CD4-positive, alpha-beta T cell treated with Interleukin-6 for 4 hours (primary cell): ENCODE measurements around the gene EHD1.

Source experiments
- DNase-seq: peaks from one replicate; pipeline ENCODE4 v3.0.0-alpha.2; 2020; ENCODE audit warnings: mixed read lengths

The EHD1 gene

DNA sequence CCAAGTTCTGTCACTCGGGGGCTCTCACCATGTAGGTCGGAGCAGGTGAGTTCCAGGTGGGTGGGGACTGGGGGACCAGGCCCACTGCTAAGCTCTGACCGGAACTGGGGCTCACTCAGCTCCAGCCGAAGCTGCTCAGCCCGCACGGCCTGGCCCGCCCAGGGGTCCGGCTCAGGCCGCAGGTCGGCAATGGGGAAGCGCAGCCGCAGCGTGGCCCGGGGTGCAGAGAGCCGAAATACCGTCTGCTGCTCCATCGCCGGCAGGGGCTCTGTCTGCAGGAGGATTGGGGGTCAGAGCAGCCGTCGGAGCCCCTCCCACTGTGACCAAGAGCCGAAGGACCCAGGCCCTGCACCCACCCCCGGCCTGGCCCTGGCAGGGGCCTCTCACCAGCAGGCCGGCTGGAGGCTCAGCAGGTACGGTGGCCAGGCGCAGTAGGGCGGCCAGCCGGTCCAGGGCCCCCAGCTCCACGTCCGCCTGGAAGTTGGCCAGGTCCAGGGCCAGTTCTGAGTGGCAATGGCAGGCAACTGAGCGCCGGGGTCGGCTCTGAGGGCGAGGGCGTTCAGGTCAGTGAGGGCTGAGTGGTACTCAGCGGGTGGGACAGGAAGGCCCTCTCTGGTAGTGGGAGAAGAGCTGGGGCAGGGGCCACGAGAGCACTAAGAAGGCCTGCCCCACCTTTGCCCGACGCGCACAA lies 31.4 kb upstream of the EHD1 start:
- DNase-seq = no peak

DNA sequence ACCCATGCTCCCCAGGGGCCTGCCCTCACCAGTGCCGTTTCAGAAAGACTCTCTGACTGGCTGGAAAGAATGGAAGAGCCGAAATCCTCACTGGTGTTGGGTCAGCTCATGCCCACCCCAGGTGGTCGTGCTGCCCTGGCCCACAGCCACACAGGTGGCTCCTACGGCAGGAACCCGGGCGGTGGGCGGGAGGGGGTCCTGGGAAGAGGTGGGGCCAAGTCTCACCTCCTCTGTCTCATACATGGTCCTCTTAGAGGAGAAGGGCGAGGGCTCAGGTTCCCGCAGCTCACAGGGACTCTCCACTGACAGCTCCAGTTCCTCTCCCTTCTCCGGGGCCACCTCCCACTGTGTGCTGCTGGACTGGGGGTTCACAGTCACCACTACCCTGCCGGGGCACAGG lies 30.3 kb upstream of the EHD1 start:
- no peak for DNase-seq

DNA sequence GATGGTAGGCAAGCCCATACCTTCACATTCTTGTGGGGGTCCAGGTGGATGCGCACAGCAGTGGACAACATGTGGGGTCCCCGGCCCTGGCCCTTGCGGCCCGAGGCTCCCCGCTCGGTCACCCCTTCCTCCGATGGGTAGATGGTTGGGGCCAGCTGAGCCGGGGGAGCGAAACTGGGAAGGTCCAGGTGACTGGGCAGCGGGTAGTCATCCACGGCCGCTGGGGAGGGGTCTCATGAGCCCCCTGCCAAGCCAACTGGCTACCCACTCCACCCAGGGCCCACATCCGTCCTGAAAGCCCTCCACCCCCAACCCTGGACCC lies 27.9 kb upstream of the EHD1 start:
- DNase-seq = no peak

DNA sequence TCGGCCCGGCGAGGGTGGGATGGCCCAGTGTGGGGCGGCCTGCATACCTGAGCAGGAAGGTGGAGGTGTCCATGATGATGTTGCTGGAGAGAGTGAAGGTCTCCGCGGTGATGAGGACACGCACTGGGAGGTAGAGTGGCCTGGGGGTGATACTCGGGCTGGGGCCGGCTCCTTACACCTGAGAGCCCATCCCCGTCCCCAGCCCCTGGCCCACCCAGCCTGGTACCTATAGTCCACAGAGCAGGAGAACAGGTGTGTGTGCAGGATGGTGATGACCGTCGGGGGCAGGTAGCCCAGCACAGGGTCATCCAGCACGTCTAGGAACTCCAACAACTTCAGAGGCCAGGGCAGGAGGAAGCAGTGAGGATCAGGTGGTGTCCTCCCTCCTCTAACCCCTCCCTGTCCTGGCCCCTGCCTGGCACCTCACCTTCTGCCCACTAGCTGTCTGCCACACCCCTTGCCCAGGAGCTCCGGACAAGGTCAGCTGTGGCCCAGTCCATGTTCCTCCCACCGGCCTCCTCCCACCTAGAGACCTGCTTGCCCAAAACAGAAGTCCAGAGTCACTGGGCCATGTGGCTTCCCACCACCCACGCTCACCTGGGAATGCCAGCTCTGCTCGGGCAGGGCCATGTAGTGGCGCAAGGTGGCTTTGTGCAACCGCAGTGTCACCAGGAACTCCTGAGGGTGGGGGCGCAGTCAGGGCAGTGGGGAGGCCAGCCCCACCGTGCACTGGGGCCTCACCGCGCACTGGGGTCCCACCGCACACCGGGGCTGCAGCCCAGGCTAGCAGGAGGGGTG lies 27.3 kb upstream of the EHD1 start:
- no peak for DNase-seq

DNA sequence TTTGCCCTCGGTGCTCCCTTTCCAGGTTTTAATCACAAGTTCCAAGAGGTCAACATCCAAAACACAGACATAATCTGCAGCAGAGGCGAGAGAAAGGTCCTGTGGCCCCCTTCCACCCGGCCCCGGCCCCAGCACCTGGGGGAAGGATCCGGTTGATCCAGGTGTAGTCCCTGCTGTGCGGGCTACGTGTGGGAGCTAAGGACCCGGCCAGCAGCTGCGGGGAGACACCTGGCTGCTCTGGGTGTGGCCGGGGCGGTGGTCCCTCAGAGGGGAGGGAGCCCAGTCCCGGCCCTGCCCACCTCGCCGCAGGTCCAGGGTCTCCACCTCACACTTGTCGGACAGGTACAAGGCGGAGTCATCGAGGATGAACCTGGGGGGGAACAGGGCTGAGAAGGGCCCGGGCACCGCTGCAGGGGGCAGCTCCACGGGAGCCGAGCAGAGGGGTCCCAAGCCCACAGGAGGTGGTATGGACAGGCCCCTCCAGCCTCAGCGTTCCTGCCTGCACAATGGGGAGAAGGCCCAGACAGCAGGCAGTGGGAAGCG lies 24.9 kb upstream of the EHD1 start:
- no peak for DNase-seq

DNA sequence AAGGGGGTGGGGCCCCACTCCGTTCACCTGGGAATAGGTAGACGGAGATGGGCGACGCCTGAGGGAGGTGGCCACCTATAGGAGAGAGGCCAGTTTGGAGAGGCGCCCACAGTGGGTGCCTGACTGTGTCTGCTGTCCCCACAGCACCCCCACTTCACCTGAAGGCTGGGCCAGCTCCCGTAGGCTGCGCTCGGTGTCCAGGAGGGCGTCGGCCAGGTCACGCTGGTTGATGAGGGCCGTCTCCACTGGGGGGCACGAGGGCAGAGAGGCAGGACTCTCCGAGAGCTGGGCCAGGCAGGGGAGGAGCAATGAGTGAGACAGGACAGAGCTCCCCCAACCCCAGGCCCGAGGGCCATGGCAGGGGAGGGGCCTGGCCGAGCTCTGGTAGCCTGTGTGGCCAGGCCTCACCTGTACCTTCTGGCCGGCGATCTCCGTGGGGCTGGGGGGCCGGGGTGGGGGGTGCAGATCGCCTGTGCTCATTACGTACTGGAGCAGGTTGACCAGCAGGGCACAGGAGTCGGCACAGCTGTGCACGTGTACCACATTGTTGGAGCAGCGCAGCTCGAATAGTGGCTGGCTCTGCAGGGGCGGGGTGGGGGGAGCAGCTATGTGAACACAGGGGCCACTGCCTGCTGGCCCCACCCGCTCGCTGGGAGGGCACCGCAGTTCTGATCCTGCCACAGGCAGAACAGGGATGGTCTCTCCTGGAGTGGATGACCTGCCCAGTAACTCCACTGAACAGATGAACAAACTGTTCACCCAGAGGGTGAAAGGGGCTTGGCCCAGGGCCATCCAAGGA lies 23.9 kb upstream of the EHD1 start:
- DNase-seq = no peak

DNA sequence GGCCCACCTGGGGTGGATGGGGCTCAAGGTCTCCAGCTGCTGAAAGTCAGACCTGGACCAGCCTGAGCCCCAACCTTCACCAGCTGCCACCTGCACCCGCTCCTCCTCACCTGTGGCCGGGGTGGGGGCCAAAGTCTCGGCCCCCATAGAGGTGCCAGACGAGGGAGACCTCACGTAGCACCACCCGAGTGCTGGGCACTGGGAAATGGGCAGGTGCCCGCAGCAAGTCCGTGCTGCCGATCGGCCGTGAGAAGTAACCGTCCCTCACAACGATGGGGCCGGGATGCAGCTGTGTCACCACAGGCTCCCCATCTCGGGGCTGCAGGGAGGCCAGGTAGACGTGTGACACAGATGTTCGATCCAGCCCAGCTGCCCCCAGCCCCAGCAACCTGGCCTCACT lies 22.4 kb upstream of the EHD1 start:
- DNase-seq = no peak

DNA sequence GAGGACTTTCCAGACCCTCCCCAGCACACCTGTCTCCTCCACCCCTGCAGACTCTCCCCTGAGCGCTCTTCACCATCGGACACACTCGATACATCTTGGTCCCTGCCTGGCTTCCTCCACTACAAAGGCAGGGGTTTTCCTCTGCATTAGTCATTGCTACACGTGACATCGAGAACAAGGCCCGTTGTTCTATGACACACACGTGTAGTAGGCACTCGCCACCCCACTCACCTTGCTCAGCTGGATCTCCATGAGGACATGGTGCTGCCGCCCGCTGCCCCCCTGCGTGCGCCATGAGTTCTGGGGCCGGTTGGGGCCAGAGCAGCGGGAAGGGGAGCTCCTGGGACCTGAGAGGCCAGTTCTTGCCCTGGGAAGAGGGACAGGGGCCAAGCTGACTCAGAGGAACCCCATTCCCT lies 21.9 kb upstream of the EHD1 start:
- peak; percentile 70 for DNase-seq

DNA sequence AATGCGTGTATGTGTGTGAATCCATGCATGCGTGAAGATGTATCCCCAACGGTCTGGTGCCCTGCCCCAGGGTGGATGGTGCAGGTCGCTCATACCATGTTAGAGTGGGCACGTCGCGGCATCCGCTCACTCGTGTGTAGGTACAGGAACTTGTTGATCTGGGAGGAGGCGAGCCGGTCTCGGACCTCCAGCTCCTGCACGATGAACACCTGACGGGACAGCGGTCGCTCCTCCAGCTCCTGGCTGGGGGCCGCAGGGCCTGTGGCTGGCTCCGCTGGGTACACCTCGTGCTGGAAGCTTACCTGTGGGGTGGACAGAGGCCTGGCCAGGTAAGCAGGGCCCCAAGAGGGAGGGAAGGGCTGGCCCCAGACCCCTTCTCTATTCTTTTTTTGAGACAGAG lies 20.1 kb upstream of the EHD1 start:
- DNase-seq = no peak

DNA sequence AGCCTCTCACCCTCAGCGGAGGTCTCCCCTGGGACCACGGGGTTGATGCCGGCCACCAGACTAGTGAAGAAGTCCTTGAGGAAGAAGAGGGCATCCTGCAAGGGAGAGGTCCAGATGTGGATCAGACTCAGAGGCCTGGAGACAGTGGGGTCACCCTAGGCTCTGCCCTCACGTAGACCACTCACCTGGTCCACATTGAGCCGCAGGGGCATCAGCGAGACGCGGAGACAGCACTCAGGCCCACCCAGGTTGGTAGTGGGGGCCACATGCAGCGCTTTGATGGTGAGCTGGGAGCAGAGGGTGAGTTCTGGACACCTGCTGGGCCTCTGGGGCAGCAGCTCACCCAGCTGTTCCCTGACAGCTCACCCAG lies 19.6 kb upstream of the EHD1 start:
- no peak for DNase-seq

DNA sequence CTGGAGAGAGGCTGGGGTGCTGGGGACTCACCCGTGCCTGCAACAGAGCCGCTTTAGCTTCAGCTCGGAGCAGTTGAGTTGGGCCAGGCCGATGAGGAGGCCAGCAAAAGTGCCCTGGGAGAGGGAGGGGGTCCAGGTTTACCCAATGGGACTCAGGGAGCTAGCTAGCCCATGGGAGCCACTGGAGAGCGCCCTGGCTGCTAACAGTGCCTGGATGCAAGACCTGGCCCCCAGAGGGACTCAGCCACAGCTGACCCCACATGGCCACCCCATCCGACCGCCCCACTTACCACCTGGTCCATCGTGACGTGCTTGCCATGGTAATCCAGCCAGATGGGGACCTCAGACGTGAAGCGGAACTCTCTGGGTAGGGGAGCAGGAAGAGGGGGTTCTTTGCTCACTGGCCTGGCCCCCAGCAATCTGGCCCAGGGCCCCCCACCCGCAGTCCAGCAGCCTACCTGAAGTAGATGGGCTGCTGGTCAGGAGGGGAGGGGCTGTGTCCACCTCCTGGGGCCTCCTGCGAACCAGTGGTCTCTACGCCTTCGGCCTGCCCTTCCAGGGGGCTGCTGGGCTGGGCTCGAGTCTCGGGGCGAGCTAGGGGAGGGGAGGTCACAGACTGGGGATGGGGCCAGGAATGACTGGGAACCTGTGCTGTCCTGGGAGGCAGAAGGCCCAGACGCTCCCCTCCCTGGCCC lies 19.1 kb upstream of the EHD1 start:
- no peak for DNase-seq

DNA sequence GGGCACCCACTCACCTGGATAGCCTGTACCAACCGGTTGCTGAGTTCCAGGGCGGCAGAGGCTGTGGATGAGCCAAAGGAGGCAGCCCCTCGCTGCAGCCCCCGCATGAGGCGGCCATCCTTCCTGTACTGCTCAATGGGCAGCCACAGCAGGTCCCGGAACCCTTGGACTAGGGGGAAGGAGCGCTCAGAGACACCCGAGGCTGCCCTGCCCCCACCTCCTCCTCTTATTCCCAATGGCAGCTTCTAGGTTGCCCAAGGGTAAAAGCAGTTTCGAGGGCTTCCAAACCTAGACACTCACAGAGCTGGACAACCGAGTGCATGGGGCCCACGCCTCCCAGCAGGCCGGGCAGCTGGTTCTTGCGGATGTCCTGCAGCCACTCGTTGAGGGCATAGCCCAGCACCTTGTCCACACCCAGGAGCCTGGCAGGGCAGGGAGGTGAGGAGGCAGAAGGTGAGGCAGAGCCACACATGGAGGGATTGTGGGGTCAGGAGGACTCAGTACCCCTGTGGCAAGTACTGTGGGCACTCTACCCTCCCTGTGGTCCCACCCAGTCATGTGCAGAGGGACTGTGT lies 18.1 kb upstream of the EHD1 start:
- DNase-seq = no peak

DNA sequence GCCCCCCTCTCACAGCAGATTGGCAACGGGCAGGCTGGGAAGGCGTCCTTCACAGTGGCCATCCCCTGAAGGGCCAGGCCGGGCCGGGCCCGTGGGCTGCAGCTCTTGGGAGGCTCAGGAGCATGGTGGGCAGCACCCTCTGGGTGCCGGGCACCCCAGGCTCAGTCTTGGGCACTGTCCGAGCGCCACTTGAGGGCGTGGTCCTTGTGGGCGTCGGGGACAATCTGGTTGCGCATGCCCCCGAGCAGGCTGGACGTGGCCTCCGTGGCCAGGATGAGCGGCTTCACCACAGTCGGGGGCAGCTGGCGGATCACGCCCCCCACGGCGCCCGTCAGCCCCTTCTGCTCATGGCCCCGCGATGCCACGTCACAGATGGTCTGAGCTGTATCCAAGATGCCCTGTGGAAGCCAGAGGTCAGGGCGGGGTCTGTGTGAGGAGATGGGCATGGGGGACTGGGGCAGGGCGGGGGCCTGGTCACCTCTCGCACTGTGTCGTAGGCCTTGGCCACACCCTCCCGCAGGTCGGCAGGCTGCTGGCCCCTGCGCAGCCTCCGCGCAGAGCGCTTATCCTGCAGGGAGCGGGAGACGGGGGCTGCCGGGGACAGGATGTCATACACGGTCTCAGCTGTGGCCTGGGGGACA lies 16.5 kb upstream of the EHD1 start:
- DNase-seq = no peak

DNA sequence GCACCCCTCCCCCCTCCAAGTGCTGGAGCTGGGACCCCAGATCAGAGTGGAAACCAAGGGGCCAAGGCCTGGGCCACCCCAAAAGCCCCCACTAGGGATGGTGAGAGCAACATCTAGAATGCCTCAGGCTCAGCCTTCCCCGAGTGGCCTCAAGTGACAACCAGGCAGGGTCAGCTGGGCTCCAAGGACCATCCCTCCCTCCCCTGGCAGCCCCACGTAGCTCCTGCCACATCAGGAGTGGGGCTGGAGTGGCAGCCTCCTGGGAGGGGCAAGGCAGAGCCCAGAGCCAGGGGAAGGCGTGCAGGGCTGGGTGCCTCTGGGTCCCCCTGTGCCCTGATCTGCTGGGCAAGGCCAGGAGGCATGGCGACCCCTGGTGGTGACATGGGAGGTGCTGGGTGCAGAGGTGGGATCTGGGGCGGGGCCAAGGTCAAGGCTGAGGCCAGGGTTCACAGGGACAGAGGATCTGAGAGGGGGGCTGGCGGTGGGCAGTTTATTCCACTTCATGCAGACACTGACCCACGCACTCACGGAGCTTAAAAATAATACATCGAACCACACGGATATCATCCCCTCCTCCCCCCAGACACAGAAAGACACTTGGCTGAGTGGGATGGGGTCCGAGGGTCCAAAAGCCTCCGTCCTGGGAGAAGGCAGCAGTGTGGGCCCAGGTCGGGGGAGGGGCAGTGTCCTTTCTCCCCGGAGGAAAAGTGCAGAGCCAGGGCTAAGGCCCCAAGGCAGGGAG lies 15.8 kb upstream of the EHD1 start:
- DNase-seq = peak; percentile 95

DNA sequence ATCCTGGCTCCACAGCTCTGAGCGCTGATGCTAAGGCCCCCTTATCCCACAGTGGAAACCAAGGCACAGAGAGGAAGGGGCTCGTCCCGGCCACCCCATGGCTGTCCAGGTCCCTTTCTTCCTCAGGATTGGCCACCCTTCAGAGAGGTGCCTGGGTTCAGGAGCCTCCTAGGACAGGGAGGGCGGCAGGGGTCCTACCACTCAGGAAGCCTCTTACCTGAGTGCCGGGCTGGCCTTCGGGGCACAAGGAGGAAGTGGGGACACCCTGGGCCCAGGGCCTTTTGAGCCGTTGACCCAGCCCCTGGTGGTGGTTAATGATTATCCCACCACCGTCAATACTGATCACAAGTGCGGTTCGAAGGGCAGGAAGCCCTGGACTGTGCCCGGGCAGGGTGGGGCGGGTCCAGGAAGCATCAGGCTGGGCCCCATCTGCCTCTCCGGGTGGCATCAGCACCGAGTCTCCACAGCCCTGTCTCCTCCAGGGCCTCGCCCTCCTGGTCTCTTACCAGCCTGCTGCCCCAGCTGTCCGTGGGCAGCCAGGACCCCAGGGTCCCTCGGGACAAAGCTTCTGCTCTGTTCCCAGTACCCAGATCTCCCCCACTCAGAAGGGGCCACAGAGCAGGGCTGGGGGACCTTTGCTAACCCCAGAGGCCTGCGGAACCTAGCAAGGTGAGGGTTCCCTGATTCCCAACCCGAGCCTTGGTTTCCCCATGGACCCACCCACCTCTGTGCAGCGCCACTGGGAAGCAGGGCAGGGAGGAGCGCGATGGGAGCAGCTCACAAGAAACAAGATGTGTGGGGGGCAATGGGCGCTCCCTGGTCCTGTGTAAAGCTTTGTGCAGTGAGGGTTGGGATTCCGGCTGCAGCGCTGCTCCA lies 15.0 kb upstream of the EHD1 start:
- no peak for DNase-seq

DNA sequence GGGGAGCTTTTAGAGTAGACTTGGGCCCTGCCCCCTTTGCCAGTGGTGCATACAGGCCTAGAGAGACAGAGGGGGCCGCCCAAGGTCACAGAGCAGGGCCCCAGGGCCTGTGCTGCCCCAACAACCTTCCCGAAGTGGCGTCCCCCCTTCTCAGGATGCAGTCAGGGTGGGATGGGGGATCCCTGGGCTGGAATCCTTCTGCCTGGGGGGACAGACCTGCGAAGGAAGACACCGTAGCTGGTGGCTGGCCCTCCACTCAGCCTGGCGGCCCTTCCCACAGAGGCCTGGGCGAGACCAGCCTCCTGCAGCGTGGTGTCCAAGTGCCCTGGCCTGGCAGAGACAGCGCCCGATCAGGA lies 14.4 kb upstream of the EHD1 start:
- DNase-seq = no peak

DNA sequence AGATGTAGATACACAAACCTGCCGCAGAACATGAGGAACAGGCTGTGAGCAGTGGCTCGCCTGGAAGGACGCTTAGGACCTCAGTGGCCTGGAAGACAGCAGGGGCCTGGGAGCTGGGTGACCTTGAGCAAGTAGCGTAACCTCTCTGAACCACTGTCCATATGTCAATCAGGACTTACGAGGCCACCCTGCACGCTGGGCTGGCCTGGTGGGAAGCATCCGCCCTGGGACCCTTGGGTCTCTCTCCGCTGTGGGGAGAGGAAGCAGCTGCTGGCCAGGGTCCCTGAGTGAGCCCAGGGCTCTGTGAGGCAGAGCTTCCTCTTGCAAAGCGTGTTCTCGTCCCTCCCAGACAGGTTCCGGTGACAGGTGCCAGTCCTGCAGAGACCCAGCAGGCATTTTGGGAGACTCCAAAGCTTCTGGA lies 14.0 kb upstream of the EHD1 start:
- no peak for DNase-seq

DNA sequence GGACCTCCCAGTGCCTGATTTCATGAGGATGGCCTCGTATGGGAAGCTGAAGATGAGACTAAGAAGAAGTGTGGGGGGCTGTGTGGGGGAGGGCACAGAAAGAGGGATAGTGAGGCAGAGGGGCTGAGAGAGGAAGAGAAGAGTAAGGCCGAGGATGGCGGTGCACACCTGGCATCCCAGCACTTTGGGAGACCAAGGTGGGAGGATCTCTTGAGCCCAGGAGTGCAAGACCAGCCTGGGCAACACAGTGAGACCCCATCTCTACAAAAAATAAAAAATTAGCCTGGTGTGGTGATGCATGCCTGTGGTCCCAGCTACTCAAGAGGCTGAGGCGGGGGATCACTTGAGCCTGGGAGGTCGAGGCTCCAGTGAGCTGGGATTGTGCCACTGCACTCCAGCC lies 13.5 kb upstream of the EHD1 start:
- DNase-seq = no peak

DNA sequence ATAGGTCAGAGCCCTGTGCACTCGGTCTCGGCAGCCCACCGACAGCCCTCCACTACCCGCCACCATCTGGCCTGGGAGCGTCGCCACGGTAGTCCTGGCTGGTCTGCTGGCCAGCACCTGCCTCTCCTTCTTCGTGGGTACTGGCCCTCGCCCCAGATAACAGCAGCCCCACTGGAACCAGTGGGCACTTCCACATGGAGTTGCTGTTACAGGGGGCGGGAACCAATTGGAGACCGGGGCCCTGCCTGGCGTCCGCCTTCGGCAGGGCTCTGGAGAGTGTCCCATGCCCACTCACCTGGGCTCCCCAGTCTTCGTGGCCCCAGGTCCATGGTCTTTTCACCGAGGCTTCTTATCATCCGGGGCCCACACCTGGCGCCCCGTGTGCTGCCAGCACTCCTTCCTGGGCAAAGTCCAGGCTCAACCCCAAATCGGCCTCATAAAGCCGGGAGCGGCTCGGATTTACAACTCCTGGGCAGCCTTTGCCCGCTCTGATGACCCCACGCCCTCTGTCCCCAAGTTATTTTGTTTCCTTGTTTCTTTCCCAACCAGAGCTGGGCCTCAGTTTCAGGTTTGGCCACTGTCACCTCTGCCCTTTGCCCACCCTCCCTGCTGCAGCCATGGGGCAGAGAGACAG lies 12.9 kb upstream of the EHD1 start:
- no peak for DNase-seq

DNA sequence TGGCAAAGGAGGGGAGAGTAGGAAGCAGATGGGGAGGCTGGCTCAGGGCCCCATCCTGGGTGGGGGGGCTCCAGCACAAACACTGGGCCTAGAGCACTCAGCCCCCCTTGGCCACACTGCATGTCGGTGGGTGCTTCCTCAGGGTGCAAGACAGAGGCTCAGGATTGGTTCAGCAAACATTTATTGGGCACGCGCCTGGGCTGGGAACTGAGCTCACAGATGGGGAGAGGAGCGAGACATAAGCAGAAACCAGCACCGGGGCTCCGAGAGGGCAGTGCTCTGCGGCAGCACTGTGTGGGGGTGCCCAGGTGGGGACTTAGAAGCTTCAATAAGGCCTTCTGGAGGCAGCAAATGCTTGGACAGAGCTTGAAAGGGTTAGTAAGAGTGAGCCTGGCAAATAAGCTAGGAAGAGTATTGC lies 12.1 kb upstream of the EHD1 start:
- DNase-seq = no peak
